ENCODE measurements around the gene KRTAP17-1.

GRCh38 chr17:41325126-41325525, 9.6 kb upstream of the KRTAP17-1 start:
- TF ChIP-seq CTCF (tag by site-specific recombination; IDR thresholded peaks at IDR 0.05) (no peak), PATZ1 (tag by site-specific recombination; IDR thresholded peaks at IDR 0.05) (no peak), ZNF266 (tag by site-specific recombination; IDR thresholded peaks at IDR 0.05; ENCODE audit: low read depth) (no peak), TCF7L2 (IDR thresholded peaks at IDR 0.05; ENCODE audit: borderline replicate concordance, low read depth, low read length) (no peak), MZF1 (tag by site-specific recombination; IDR thresholded peaks at IDR 0.05; ENCODE audit: borderline replicate concordance) (no peak), ZNF549 (tag by site-specific recombination; IDR thresholded peaks at IDR 0.05) (no peak), ELK4 (IDR thresholded peaks at IDR 0.05; ENCODE audit: borderline replicate concordance, low read depth, low read length) (no peak)

Measured in HEK293 (cell line).